Medulla oblongata (tissue), 1 donor: ENCODE measurements around the gene DHRS7.

Source experiments
- DNase-seq: peaks from one replicate; pipeline ENCODE4 v3.0.0-alpha.2; 2015; ENCODE audit errors: extremely low spot score

DHRS7 gene, protein sequence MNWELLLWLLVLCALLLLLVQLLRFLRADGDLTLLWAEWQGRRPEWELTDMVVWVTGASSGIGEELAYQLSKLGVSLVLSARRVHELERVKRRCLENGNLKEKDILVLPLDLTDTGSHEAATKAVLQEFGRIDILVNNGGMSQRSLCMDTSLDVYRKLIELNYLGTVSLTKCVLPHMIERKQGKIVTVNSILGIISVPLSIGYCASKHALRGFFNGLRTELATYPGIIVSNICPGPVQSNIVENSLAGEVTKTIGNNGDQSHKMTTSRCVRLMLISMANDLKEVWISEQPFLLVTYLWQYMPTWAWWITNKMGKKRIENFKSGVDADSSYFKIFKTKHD

GRCh38 chr14:60164712-60165546, at the start of gene DHRS7:
Gene DHRS7 (minus strand): TSS chr14:60165398. CDS start chr14:60165309, 89 bp downstream.
- peak; percentile 94 for DNase-seq

GRCh38 chr14:60214415-60215126, 49.4 kb upstream of the DHRS7 start:
- no peak for DNase-seq

- DNase-seq: no peak
Measured at GRCh38 chr14:60214003-60214402, 48.8 kb upstream of the DHRS7 start.

DNA sequence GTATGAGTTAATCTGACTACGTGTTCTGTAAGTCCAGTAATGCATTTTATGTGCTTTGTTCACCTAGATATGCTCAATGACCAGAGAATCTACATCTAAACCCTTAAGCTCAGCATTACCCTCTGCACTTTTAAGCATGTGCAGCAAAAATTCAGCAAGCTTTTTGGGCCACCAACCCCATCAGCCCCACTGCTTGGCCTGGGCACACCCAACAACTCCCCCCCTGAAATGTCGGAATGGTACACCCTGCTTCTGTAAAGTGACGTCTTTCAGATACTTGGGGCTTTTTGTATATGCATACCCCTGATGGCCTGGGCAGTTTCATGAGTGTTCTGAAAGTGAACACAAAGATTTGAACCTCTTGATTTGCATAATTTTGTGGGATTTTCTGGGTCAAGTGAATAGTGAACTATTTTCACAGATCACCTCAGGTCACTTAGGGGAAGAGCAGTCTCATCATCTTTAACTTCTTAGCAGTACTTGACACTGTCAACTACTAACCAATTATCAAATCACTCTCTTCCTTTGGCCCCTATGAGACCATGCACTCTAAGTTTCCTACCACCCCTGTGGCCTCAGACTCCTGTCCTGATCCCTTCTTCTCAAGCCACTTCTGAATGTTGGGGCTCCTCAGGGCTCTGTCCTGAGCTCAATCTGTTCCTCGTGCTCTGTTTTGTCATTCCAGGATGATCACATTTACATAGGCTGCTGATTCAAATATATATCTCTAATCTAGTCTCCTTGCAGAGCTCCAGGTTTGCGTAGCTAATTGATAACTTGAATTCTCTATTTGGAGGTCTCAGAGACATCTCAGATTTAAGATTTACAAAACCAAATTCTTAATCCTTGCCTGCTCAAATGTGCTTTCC, 47.5 kb upstream of the DHRS7 start:
- no peak for DNase-seq

DNA sequence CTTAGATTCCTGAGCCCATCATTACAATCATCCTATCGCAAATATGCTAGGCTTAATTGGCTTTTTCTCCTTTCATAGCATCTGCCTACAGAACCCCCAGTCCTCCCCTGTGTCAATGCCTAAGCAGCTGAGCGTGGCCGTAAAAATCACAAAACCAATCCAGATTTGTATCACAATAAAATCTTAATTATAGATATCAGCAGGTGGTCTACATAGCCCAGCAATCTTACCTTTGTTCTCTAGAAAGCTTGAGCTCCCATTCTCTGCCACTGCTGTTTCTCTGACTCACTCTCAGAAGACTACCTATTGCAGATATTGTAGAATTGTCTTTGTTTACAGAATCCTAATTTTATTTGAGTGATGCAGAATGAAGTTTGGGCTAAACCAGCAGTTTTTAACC, 46.0 kb upstream of the DHRS7 start:
- DNase-seq: no peak

DNA sequence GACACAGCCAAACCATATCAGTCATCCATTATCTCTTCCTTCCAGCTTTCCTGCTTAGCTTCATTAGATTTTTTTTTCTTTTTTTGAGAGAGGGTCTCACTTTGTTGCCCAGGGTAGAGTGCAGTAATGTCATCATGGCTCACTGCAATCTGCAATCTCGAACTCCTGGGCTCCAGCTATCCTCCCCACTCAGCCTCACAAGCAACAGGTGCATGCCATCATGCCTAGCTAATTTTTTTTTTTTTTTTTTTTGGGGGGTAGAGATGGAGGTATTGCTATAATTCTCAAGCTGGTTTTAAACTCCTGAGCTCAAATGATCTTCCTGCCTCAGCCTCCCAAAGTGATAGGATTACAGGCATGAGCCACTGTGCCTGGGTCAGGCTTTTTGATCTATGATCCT, 45.5 kb upstream of the DHRS7 start:
- DNase-seq: no peak

- DNase-seq: no peak
Measured at GRCh38 chr14:60206837-60207533, 41.8 kb upstream of the DHRS7 start.

DNA sequence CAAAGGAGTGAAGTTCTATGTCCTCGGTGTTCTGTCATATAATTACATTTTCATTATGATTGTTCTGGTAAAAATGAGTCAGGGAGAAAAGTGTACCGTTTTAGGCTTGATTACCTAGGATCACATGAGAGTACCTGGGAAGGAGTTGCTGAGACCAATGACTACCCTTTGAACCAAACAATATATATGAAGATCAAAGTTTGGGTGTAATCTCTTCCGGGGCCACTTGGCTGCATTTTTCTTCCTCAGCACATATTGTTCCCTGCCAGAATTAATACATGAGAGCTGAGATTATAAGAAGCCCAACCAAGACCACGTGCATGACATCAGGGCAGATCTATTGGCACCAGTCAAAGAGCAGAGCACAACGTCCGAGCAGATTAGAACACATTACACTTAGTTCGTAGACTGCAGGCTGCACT, 41.1 kb upstream of the DHRS7 start:
- DNase-seq: no peak

- no peak for DNase-seq
Measured at GRCh38 chr14:60204843-60205774, 39.9 kb upstream of the DHRS7 start.

DNA sequence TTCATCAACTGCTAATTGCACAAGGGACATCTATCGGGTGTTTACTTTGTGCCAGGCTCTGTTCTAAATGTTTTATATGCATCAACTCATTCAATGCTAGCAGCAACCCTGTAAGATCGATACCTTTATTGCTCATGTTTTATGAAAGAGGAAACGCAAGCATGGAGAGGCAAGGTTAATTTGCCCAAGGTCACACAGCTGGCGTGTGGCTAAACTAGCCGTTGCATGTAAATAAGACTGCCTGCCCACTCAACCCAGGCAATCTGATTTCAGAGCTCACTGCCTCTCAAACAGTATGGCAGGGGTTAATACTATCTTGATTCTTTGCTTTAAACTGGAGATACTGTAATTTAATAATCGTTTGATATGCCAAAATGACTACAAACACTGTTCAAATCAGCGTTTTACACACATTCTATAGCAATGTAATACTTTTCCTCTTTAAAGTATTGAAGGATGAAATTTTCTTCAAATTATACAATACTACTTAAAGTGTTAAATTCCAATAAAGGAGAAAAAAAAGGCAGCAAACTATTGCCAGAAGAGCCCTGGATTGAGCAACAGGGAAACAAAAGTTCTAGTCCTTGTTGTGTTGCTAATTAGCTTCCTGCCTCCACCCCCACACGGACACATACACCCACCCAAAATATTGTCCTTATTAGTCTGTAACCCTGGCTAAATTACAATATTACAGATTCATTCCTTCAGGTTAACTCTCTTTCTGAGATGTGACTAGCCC, 39.1 kb upstream of the DHRS7 start:
- DNase-seq: no peak

DNA sequence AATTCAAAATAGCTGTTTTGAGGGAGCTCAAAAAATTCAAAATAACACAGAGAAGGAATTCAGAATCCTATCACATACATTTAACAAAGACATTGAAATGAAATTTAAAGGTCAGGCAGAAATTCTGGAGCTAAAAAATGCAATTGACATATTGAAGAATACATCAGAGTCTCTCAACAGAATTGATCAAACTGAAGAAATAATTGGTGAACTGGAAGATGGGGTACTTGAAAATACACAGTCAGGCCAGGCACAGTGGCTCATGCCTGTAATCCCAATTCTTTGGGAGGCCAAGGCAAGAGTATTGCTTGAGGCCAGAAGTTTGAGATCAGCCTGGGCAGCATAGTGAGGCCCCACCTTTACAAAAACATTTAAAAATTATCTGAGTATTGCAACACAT, 34.1 kb upstream of the DHRS7 start:
- no peak for DNase-seq

- DNase-seq: no peak
Measured at GRCh38 chr14:60197629-60198303, 32.6 kb upstream of the DHRS7 start.

- no peak for DNase-seq
Measured at GRCh38 chr14:60196291-60196690, 31.1 kb upstream of the DHRS7 start.

DNA sequence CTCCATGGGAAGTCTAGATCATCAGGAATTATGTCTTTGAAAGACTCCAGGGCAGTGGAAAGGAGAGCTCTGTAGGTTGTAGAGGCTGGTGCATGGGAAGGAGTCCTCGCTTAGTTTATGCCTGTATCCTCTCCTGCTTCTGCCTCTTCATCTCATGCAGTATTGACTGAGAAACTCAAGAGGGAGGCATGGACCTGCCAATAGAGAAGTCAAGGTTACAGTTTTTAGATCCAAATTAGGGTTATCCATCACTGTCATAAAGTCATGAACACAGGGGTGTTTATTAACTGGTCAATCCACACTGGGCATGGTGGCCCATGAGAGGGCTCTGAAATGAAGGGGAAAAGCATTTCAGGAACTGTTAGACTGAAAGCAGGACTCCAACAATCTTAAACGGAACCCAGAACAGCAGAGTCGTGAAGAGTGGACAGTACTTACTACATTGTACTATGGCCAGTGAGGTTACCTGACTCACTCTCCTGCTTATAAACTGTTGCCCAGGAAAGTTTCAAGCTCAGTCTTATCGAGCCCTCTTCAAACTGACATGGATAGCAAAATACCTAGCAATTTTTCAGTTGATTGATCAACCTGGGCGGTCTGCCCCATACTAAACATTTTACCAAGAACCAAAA, 30.1 kb upstream of the DHRS7 start:
- DNase-seq: no peak

DNA sequence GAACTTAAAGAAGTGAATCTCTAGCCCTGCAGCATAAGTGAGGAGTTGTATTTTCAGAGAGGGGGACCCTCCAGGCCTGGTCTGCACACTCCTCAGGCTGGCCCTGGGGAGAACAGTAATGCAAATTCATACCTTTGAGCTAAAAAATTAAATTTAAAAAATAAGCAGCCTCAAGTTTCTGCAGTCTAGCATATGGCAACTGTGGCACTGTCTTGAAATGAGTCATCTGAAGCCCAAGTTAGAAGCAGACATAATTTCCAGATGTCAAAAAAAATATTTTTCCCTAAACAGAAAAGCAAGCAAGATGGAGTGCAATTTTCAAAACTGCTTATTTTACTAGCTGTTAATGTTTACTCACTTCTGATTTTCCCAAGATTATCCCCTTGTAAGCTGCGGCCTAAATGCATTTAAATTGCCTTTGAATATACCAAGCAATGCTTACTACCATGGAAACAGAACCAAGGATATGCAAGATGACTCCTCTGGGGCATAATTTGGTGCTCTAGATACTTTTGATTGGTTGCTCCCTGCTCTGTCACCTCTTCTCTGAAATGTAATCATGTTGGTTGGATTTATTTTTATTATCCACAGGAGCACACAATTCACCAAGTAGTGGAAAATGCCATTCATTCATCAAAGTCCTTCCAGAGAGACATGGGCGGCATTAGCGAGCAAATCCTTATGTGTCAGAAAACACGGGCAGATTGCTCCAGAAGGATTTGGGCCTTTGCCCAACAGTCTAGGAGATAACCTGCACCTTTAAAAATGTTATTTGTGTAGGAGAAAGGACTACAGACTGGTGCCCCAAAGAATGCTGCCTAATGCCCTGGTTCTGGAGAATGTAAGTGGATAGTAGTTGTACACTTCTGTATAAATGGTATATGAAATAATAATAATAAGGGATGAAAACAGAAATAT, 25.0 kb upstream of the DHRS7 start:
- DNase-seq: no peak

- no peak for DNase-seq
Measured at GRCh38 chr14:60188696-60189095, 23.5 kb upstream of the DHRS7 start.

DNA sequence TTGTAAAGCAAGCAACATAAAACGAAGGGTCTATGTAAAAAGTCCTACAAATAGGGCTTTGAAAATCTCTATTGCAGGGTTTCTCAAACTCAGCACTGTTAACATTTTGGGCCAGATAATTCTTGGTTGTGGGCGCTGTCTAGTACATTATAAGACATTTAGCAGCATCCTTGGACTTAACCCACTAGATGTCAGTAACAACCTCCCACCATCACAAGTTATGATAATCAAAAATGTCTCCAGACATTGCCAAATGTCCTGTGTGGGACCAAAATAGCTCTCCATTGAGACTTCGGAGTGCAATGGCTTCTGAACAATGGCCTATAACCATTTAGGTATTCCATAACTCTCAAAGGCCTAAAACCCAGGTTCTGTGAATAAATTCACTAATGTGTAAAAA, 22.9 kb upstream of the DHRS7 start:
- no peak for DNase-seq
